ENCODE data around the gene C3orf70.

C3orf70 gene

DNA sequence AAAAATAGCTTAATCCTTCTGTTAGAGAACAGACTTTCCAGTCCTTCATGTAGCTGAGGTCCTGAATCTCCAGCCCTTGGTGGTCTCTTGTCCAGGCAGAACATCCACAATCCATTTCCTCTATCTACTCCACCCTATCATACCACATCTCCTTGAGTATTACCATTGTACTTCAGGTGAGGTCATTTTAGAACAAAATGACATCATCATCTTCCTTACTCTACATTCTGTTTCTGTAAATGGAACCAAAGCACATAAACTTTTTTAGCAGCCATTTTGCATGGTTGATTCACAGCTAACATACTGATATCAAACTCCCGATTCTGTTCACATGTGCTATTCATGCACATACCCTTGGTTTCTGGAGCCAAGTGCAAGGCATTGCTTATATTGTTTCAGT is 112.4 kb downstream of the C3orf70 start:
- Histone ChIP-seq H3K27ac (ENCODE audit: low read depth, low read length) (no peak overlapping the region), H3K9ac (ENCODE audit: low read depth in 1 of 2, low read length in 2 of 2) (no peak overlapping the region), H3K36me3 (ENCODE audit: control insufficient read depth in 1 of 2, insufficient read depth in 2 of 2, low read length in 2 of 2) (peaks cover 0 to 7% of the 10 kb centered on the region in 2 donors), H3K9me3 (ENCODE audit: control insufficient read depth in 1 of 2, low read length in 2 of 2) (peaks cover 0 to 3% of the 10 kb centered on the region in 2 donors), H3K4me3 (ENCODE audit: low read depth in 1 of 2, low read length in 2 of 2) (no peak overlapping the region), H3K4me1 (ENCODE audit: control insufficient read depth in 1 of 2, insufficient read depth in 2 of 2, low read length in 2 of 2) (peaks cover 7 to 13% of the 10 kb centered on the region in 2 donors), H3K27me3 (ENCODE audit: control insufficient read depth in 1 of 2, insufficient read depth in 2 of 2, low read length in 2 of 2) (no peaks in the 10 kb centered on the region)

- Histone ChIP-seq H3K27ac (ENCODE audit: low read depth, low read length) (no peak overlapping the region), H3K9ac (ENCODE audit: low read depth in 1 of 2, low read length in 2 of 2) (no peak overlapping the region), H3K4me1 (ENCODE audit: control insufficient read depth in 1 of 2, insufficient read depth in 2 of 2, low read length in 2 of 2) (no peaks in the 10 kb centered on the region), H3K36me3 (ENCODE audit: control insufficient read depth in 1 of 2, insufficient read depth in 2 of 2, low read length in 2 of 2) (peaks cover 7 to 8% of the 10 kb centered on the region in 2 donors), H3K4me3 (ENCODE audit: low read depth in 1 of 2, low read length in 2 of 2) (no peak overlapping the region), H3K27me3 (ENCODE audit: control insufficient read depth in 1 of 2, insufficient read depth in 2 of 2, low read length in 2 of 2) (no peaks in the 10 kb centered on the region), H3K9me3 (ENCODE audit: control insufficient read depth in 1 of 2, low read length in 2 of 2) (peaks cover 0 to 3% of the 10 kb centered on the region in 2 donors)
Observed at GRCh38 chr3:185037801-185038200, 115.1 kb downstream of the C3orf70 start.

DNA sequence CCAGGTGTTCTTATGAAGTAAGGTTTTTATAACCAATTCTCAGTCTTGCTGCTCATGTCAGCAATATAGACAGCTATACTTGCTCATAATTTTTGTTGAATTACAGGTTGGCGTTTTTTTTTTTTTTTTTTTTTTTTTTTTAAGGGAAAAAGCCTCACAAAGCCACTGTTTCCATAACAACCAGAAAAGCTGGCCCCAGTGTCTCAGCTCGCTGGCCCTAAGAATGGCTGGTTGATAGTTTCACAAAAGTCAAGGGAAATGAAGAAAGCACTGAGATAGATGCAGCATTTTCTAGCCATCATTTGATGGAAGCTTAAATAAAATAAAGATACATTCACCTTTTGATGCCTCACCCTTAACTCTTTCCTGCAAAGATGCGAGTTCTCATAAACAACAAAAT is 121.9 kb downstream of the C3orf70 start:
- Histone ChIP-seq H3K9ac (ENCODE audit: low read depth in 1 of 2, low read length in 2 of 2) (no peak overlapping the region), H3K27me3 (ENCODE audit: control insufficient read depth in 1 of 2, insufficient read depth in 2 of 2, low read length in 2 of 2) (no peaks in the 10 kb centered on the region), H3K4me3 (ENCODE audit: low read depth in 1 of 2, low read length in 2 of 2) (no peak overlapping the region), H3K4me1 (ENCODE audit: control insufficient read depth in 1 of 2, insufficient read depth in 2 of 2, low read length in 2 of 2) (no peaks in the 10 kb centered on the region), H3K36me3 (ENCODE audit: control insufficient read depth in 1 of 2, insufficient read depth in 2 of 2, low read length in 2 of 2) (peaks cover 13 to 29% of the 10 kb centered on the region in 2 donors), H3K9me3 (ENCODE audit: control insufficient read depth in 1 of 2, low read length in 2 of 2) (peaks cover 0 to under 1% of the 10 kb centered on the region in 2 donors), H3K27ac (ENCODE audit: low read depth, low read length) (no peak overlapping the region)

DNA sequence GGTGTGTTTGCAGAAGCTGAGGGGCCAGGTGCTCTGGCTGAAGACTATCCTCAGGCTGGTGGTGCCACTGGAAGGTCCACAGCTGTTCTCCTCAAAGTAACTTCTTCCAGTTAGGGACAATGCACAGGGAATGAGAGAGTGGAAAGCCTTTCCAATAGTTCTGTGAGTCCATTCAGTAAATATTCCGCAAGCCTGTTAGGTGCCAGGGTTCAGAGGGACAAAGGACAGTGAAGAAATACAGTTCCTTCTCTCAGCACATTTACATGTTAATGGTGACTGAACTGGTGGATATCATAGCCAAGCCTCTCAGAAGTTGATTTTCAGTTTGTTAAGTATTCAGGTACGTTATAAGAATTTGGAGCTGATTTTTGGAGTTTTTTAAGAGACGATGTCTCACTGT is 122.5 kb downstream of the C3orf70 start:
- H3K36me3 ChIP-seq (ENCODE audit: control insufficient read depth in 1 of 2, insufficient read depth in 2 of 2, low read length in 2 of 2) = peaks cover 13 to 34% of the 10 kb centered on the region in 2 donors
- no peaks in the 10 kb centered on the region for H3K9me3 ChIP-seq (ENCODE audit: control insufficient read depth in 1 of 2, low read length in 2 of 2)
- no peaks in the 10 kb centered on the region for H3K4me1 ChIP-seq (ENCODE audit: control insufficient read depth in 1 of 2, insufficient read depth in 2 of 2, low read length in 2 of 2)
- no peak overlapping the region for H3K9ac ChIP-seq (ENCODE audit: low read depth in 1 of 2, low read length in 2 of 2)
- no peak overlapping the region for H3K4me3 ChIP-seq (ENCODE audit: low read depth in 1 of 2, low read length in 2 of 2)
- no peak overlapping the region for H3K27ac ChIP-seq (ENCODE audit: low read depth, low read length)
- no peaks in the 10 kb centered on the region for H3K27me3 ChIP-seq (ENCODE audit: control insufficient read depth in 1 of 2, insufficient read depth in 2 of 2, low read length in 2 of 2)

- Histone ChIP-seq H3K27ac (ENCODE audit: low read depth, low read length) (no peak overlapping the region), H3K27me3 (ENCODE audit: control insufficient read depth in 1 of 2, insufficient read depth in 2 of 2, low read length in 2 of 2) (no peaks in the 10 kb centered on the region), H3K9ac (ENCODE audit: low read depth in 1 of 2, low read length in 2 of 2) (no peak overlapping the region), H3K36me3 (ENCODE audit: control insufficient read depth in 1 of 2, insufficient read depth in 2 of 2, low read length in 2 of 2) (peaks cover 13 to 42% of the 10 kb centered on the region in 2 donors), H3K4me1 (ENCODE audit: control insufficient read depth in 1 of 2, insufficient read depth in 2 of 2, low read length in 2 of 2) (no peaks in the 10 kb centered on the region), H3K9me3 (ENCODE audit: control insufficient read depth in 1 of 2, low read length in 2 of 2) (no peaks in the 10 kb centered on the region), H3K4me3 (ENCODE audit: low read depth in 1 of 2, low read length in 2 of 2) (no peak overlapping the region)
Observed at GRCh38 chr3:185029086-185029485, 123.8 kb downstream of the C3orf70 start.

GRCh38 chr3:185028121-185028520 is 124.7 kb downstream of the C3orf70 start:
- Histone ChIP-seq H3K9ac (ENCODE audit: low read depth in 1 of 2, low read length in 2 of 2) (no peak overlapping the region), H3K9me3 (ENCODE audit: control insufficient read depth in 1 of 2, low read length in 2 of 2) (no peaks in the 10 kb centered on the region), H3K36me3 (ENCODE audit: control insufficient read depth in 1 of 2, insufficient read depth in 2 of 2, low read length in 2 of 2) (peaks cover 13 to 37% of the 10 kb centered on the region in 2 donors), H3K4me1 (ENCODE audit: control insufficient read depth in 1 of 2, insufficient read depth in 2 of 2, low read length in 2 of 2) (no peaks in the 10 kb centered on the region), H3K27me3 (ENCODE audit: control insufficient read depth in 1 of 2, insufficient read depth in 2 of 2, low read length in 2 of 2) (no peaks in the 10 kb centered on the region), H3K27ac (ENCODE audit: low read depth, low read length) (no peak overlapping the region), H3K4me3 (ENCODE audit: low read depth in 1 of 2, low read length in 2 of 2) (no peak overlapping the region)

Data from duodenal mucosa (tissue), 2 donors.